SJSA1 (cell line): Measurements from ENCODE around the gene GCH1. TPM values are rescaled to one million over a fixed set of nuclear protein-coding genes. Genes with fewer than 3 reads are reported as not detected.
"Not testable (repeated sequence)": the region's sequence is repeated elsewhere in the genome, so short reads cannot be mapped to it uniquely, and the experiment has no call there.

Experiments
- DNase-seq, 2 experiments: peaks; one replicate each; pipeline ENCODE4 v3.0.0-alpha.2; 2015 to 2020; ENCODE audit warnings: low spot score in 2 of 2, low read depth in 1 of 2
- H3K27ac ChIP-seq: fragments of 250-450 bp; sonication (Bioruptor Pico); 2 replicates; pipeline ENCODE4 v1.5.1; 2020; ENCODE audit warnings: mild to moderate bottlenecking, moderate library complexity
- H3K27me3 ChIP-seq: fragments of 250-450 bp; sonication (Bioruptor Pico); replicated peaks from 2 replicates; pipeline ENCODE4 v1.5.1; 2020; ENCODE audit warnings: mild to moderate bottlenecking, moderate library complexity
- H3K36me3 ChIP-seq: fragments of 250-450 bp; sonication (Bioruptor Pico); 2 replicates; pipeline ENCODE4 v1.5.1; 2020; ENCODE audit warnings: mild to moderate bottlenecking
- H3K4me1 ChIP-seq: fragments of 250-450 bp; sonication (Bioruptor Pico); replicated peaks from 2 replicates; pipeline ENCODE4 v1.6.1; 2021; ENCODE audit warnings: mild to moderate bottlenecking
- H3K4me3 ChIP-seq: fragments of 250-450 bp; sonication (Bioruptor Pico); 2 replicates; pipeline ENCODE4 v1.5.1; 2020; ENCODE audit warnings: mild to moderate bottlenecking
- H3K9me3 ChIP-seq: fragments of 250-450 bp; sonication (Bioruptor Pico); replicated peaks from 2 replicates; pipeline ENCODE4 v1.5.1; 2020; ENCODE audit warnings: mild to moderate bottlenecking
- total RNA-seq: library from RNA; depleted of rRNA; stranded (reverse); fragments of >200 nt; shearing (Covaris generic); gene quantifications from 2 replicates; pipeline ENCODE4 v1.2.3, GENCODE V29; 2014; rRNA removed

GCH1 gene
- total RNA-seq, 1 experiment from 2014 or later = 1.8 TPM

- Histone ChIP-seq H3K4me1 (peaks cover 3% of the 10 kb centered on the region; the same call in 1 of the 2 replicates), H3K36me3 (no peaks in the 10 kb centered on the region), H3K4me3 (no peak overlapping the region), H3K9me3 (no peaks in the 10 kb centered on the region), H3K27me3 (no peaks in the 10 kb centered on the region), H3K27ac (no peak overlapping the region)
- no peak for DNase-seq
These were observed 98.0 kb downstream of the GCH1 start for GRCh38 chr14:54804538-54805041.

- H3K27ac ChIP-seq = no peak overlapping the region
- H3K27me3 ChIP-seq = no peaks in the 10 kb centered on the region
- DNase-seq = no peak
- peaks cover 3% of the 10 kb centered on the region; the same call in 1 of the 2 replicates for H3K4me1 ChIP-seq
- H3K9me3 ChIP-seq = no peaks in the 10 kb centered on the region
- no peak overlapping the region for H3K4me3 ChIP-seq
- H3K36me3 ChIP-seq = no peaks in the 10 kb centered on the region
These were observed 98.6 kb downstream of the GCH1 start for GRCh38 chr14:54803926-54804537.

GRCh38 chr14:54803396-54803795, 99.2 kb downstream of the GCH1 start:
- Histone ChIP-seq H3K4me1 (peaks cover 3% of the 10 kb centered on the region; the same call in 1 of the 2 replicates), H3K36me3 (no peaks in the 10 kb centered on the region), H3K4me3 (no peak overlapping the region), H3K27me3 (no peaks in the 10 kb centered on the region), H3K27ac (no peak overlapping the region), H3K9me3 (no peaks in the 10 kb centered on the region)
- DNase-seq = no peak

- H3K27ac ChIP-seq, H3K36me3 ChIP-seq, H3K4me3 ChIP-seq, H3K27me3 ChIP-seq, H3K9me3 ChIP-seq, DNase-seq: not testable (repeated sequence)
- H3K4me1 ChIP-seq = peaks cover 14% of the 10 kb centered on the region
These were observed 101.1 kb downstream of the GCH1 start for GRCh38 chr14:54801482-54801881.

GRCh38 chr14:54798465-54799124, 104.0 kb downstream of the GCH1 start:
- Histone ChIP-seq H3K27me3 (no peaks in the 10 kb centered on the region), H3K27ac (no peak overlapping the region), H3K4me3 (no peak overlapping the region), H3K36me3 (peaks cover 5% of the 10 kb centered on the region), H3K9me3 (no peaks in the 10 kb centered on the region), H3K4me1 (peaks cover 17% of the 10 kb centered on the region)
- no peak for DNase-seq

GRCh38 chr14:54797986-54798385, 104.6 kb downstream of the GCH1 start:
- DNase-seq = no peak
- Histone ChIP-seq H3K36me3 (peaks cover 5% of the 10 kb centered on the region), H3K27ac (no peak overlapping the region), H3K4me1 (peaks cover 17% of the 10 kb centered on the region), H3K9me3 (no peaks in the 10 kb centered on the region), H3K27me3 (no peaks in the 10 kb centered on the region), H3K4me3 (no peak overlapping the region)

GRCh38 chr14:54797556-54797955, 105.1 kb downstream of the GCH1 start:
- Histone ChIP-seq H3K27ac (no peak overlapping the region), H3K27me3 (no peaks in the 10 kb centered on the region), H3K9me3 (no peaks in the 10 kb centered on the region), H3K4me3 (no peak overlapping the region), H3K36me3 (peaks cover 5% of the 10 kb centered on the region), H3K4me1 (peaks cover 17% of the 10 kb centered on the region)
- DNase-seq = no peak

GRCh38 chr14:54796961-54797360, 105.7 kb downstream of the GCH1 start:
- DNase-seq = peak; percentile 56 to 60
- peak overlapping the region; percentile 35 for H3K27ac ChIP-seq

GRCh38 chr14:54794796-54795195, 107.8 kb downstream of the GCH1 start:
- Histone ChIP-seq H3K4me3 (no peak overlapping the region), H3K27ac (no peak overlapping the region), H3K4me1 (peaks cover 17% of the 10 kb centered on the region), H3K36me3 (peaks cover 15% of the 10 kb centered on the region), H3K27me3 (no peaks in the 10 kb centered on the region), H3K9me3 (no peaks in the 10 kb centered on the region)
- no peak for DNase-seq

More at GRCh38 chr14:54796961-54797360, 105.7 kb downstream of the GCH1 start:
- no peak overlapping the region for H3K4me3 ChIP-seq
- peaks cover 17% of the 10 kb centered on the region for H3K4me1 ChIP-seq
- H3K9me3 ChIP-seq = no peaks in the 10 kb centered on the region
- H3K27me3 ChIP-seq = no peaks in the 10 kb centered on the region
- peaks cover 5% of the 10 kb centered on the region for H3K36me3 ChIP-seq

GRCh38 chr14:54794159-54794558, 108.5 kb downstream of the GCH1 start:
- Histone ChIP-seq H3K4me3 (no peak overlapping the region), H3K4me1 (peaks cover 17% of the 10 kb centered on the region), H3K27me3 (no peaks in the 10 kb centered on the region), H3K36me3 (peaks cover 22% of the 10 kb centered on the region), H3K9me3 (no peaks in the 10 kb centered on the region), H3K27ac (no peak overlapping the region)
- DNase-seq = no peak

- Histone ChIP-seq H3K27me3 (no peaks in the 10 kb centered on the region), H3K4me1 (peaks cover 13% of the 10 kb centered on the region), H3K9me3 (no peaks in the 10 kb centered on the region), H3K27ac (no peak overlapping the region), H3K36me3 (peaks cover 36% of the 10 kb centered on the region), H3K4me3 (no peak overlapping the region)
- no peak for DNase-seq
These were observed 110.3 kb downstream of the GCH1 start for GRCh38 chr14:54792288-54792687.

Other genes with a start within 250 kb of the GCH1 start
- 21.2 and 23.7 TPM in 2 replicates for gene WDHD1, start 124.3 kb upstream of the GCH1 start, total RNA-seq
- 25.0 and 32.6 TPM in 2 replicates for gene SOCS4, start 124.4 kb upstream of the GCH1 start, total RNA-seq
- 20.4 and 74.8 TPM in 2 replicates for gene MAPK1IP1L, start 148.8 kb upstream of the GCH1 start, total RNA-seq
- gene LGALS3, start 226.4 kb upstream of the GCH1 start, total RNA-seq = 179 and 310 TPM in 2 replicates